ENCODE results near the gene CPLX1.

CPLX1 gene

DNA sequence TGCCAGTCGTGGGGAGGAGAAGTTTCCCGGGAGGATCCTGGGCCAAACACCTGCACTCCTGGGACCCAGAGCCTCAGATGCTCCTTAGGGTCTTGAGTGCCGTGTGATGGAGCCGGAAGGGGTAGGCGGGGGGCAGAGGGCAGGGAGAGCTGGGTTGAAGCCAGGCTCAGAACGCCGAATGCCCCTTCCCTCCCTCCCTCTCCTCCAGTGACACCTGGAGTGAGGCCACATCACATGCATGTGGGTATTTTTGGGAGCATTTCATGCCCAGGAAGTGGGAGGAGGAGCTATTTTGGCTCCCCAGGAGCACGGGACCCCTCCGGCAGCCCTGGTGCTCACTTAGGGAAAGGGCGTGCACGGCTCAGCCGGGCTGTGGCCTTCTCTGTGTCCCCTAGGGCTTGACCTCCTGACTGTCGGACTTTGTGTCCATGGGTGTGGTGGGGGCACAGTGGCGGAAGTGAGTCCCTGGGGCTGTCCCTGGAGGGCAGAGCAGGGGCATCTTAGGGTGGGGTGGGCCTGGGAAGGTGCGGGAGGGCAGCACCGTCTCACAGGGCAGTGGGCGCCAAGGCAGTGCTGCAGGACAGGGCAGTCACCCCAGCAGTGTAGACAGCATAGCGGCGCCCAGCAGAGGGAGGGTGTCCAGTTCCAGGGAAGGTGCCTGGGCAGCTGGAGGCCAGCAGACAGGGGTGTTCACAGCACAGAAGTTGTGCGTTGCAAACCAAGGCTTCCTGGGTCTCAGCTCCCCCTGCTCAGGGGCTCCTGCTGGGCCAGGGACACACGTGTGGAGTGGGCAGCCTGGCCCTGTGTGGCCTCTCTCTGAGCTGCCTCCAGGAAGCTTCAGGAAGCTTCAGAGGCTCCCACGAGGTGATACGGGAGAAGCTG is 4.9 kb upstream of the CPLX1 start:
- no peak for DNase-seq (ENCODE audit: low spot score)
- no peak for TF ChIP-seq CTCF (IDR thresholded peaks at IDR 0.05; ENCODE audit: extremely low read depth, insufficient read depth, missing control alignments)
- in situ Hi-C loops (cut with MboI; ENCODE audit: low pct_unique_long_range_greater_than_20kb, low sequenced_read_pairs, unreplicated experiment), result no loop called here

DNA sequence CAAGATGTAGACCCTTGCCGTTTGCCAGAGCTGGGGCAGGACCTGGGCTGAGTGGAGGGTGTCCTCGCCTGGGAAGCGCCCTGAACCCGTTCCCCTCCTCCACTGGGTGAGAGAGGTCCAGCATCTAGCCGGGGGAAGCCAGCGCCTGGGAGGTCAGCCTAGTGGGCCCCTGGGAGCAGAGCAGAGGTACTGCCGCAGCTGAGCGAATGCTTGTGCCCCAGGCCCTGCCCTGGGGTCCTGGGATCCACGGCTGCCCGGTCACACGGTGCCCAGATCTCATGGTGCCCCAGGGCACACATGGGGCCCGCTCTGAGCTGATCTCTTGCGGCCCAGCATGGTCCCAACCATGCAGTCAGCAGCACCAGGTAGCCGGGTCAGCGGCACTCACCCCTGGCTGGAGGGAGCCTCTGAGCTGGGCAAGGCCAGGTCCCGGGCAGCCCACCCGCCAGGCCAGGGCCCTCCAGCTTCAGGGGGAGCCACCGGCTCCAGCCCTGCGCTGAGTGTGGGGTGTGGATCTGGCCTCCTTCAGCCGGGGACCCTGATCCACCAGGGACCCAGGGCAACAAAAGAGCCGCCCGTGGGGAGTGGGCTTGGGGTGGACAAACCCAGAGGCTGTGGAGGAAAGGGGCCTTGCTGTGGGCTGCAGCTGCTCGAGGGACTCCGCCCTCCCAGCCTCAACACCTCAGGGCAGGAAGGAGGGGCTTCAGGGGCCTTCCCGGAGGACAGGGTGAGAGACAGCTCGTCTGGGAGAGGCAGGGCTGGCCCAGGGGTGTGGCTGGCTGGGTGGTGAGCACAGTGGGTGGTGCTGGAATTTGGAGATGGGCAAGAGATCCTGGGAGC is 4.1 kb upstream of the CPLX1 start:
- TF ChIP-seq CTCF (IDR thresholded peaks at IDR 0.05; ENCODE audit: extremely low read depth, insufficient read depth, missing control alignments), result no peak
- in situ Hi-C loops (cut with MboI; ENCODE audit: low pct_unique_long_range_greater_than_20kb, low sequenced_read_pairs, unreplicated experiment), result no loop called here
- DNase-seq (ENCODE audit: low spot score), result no peak

DNA sequence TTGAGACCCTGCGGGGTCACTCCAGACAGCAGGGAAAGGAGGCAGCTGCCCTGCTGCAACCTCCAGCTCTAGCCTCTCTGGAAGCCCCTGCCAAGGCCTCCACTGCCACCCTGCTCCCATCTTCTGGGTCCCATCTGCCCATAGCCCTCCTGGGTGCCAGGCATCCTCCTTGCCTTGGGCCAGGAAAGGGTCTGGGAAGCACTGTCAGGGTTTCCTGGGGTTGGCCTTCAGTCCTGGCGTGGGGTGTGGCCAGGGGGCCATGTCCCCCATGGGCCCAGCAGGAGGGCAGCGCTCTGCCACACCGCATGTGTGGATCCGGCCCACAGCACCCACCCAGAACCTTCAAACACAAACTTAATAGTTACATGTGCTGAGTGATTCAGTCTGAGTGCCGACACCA is 3.4 kb upstream of the CPLX1 start:
- in situ Hi-C loops (cut with MboI; ENCODE audit: low pct_unique_long_range_greater_than_20kb, low sequenced_read_pairs, unreplicated experiment), result no loop called here
- no peak for TF ChIP-seq CTCF (IDR thresholded peaks at IDR 0.05; ENCODE audit: extremely low read depth, insufficient read depth, missing control alignments)
- no peak for DNase-seq (ENCODE audit: low spot score)

- in situ Hi-C loops (cut with MboI; ENCODE audit: low pct_unique_long_range_greater_than_20kb, low sequenced_read_pairs, unreplicated experiment), result no loop called here
- no peak for DNase-seq (ENCODE audit: low spot score)
- no peak for TF ChIP-seq CTCF (IDR thresholded peaks at IDR 0.05; ENCODE audit: extremely low read depth, insufficient read depth, missing control alignments)
These were observed 2.8 kb upstream of the CPLX1 start for GRCh38 chr4:828641-829271.

DNA sequence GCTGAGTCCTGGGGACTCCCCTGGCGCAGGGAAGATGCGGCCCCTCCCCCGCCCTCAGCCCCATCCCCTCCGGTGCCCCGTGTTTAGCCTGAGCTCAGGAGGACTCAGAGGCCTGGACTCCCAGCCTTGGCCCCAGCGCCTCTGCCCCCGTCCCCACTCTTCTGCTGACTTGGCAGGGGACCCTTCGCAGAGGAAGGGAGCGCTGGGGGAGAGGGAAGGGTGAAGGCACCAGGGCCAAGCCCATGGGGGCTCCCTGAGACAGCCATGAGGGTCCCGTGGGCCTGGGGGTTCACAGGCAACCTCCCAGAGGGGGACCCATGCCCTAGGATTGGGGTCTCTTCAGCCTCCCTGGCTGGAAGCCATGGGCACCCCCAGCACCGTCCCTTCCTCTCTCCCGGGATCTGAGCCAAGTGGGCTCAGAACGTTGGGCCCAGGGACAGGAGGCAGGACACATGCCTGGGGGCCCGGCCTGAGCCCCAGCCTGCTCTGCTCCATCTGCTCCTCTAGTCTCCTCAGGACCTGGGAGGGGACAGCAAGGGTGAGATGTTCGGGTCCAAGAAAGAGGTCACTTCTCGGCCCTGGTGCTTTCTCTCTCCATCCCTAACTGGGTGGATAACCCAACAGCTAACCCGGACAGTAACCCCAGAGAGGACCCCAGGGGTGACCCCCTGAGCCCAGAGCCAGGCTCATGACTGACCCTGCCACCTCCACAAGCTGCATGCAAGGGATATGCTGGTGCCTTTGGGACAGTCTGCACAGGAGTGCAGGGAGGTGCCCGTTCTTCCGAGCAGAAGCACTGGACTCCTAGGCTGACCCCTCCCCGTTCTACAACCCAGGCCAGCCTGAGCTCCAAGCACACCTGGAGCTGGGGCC is 1.5 kb upstream of the CPLX1 start:
- no peak for DNase-seq (ENCODE audit: low spot score)
- no peak for TF ChIP-seq CTCF (IDR thresholded peaks at IDR 0.05; ENCODE audit: extremely low read depth, insufficient read depth, missing control alignments)
- in situ Hi-C loops (cut with MboI; ENCODE audit: low pct_unique_long_range_greater_than_20kb, low sequenced_read_pairs, unreplicated experiment), result no loop called here
